ACHN (cell line): ENCODE results near the gene DCK.
A peak's percentile ranks its signal among the peaks of the same experiment; 100 is the strongest.
"Not testable (repeated sequence)": the region's sequence is repeated elsewhere in the genome, so short reads cannot be mapped to it uniquely, and the experiment has no call there.

Experiments
- DNase-seq: peaks from one replicate; pipeline ENCODE4 v3.0.0-alpha.2; 2015
- in situ Hi-C: cut with HindIII; loops from 2 replicates; pipeline ENCODE4 v1.10.0; 2017; ENCODE audit warnings: low sequenced_read_pairs, low pct_ligation_motif_present, low pct_unique_long_range_greater_than_20kb

Gene DCK

DNA sequence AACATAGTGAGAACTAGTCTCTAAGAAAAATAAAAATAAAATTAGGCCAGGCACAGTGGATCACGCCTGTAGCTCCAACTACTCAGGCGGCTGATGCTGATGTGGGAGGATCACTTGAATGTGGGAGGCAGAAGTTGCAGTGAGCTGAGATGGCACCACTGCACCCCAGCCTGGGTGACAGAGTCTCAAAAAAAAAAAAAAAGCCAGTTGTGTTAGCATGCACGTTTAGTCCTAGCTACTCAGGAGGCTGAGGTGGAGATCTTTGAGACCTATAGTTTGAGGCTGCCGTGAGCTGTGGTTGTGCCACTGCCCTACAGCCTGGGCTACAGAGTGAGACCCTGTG, 2.5 kb downstream of the DCK start:
- DNase-seq, result no peak
- in situ Hi-C loops, result no loop called here

GRCh38 chr4:70997036-70997435, 3.6 kb downstream of the DCK start:
- no peak for DNase-seq
- in situ Hi-C loops, result no loop called here

DNA sequence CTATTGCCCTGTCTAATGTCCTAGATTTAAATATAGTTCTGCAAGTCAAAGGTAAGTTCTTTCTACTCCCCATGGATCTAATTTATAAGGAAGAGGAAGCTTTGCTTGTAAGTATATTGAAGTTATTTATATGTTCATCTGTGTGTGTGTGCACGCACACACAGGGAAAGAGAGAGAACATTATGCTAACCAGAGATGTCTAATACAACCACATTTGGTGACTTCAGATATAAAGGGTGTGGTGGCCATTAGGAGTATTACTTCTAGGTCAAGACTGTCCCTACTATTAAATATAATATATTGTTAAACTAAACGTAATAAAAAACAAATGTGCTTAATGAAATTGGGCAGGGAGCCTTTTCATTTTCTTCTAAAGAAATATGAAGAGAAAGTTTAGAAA, 4.1 kb downstream of the DCK start:
- no peak for DNase-seq
- in situ Hi-C loops, result no loop called here

- in situ Hi-C loops, DNase-seq: not testable (repeated sequence)
Measured at GRCh38 chr4:70999639-71000038, 6.2 kb downstream of the DCK start.

GRCh38 chr4:71001363-71001762, 7.9 kb downstream of the DCK start:
- DNase-seq, in situ Hi-C loops: not testable (repeated sequence)

DNA sequence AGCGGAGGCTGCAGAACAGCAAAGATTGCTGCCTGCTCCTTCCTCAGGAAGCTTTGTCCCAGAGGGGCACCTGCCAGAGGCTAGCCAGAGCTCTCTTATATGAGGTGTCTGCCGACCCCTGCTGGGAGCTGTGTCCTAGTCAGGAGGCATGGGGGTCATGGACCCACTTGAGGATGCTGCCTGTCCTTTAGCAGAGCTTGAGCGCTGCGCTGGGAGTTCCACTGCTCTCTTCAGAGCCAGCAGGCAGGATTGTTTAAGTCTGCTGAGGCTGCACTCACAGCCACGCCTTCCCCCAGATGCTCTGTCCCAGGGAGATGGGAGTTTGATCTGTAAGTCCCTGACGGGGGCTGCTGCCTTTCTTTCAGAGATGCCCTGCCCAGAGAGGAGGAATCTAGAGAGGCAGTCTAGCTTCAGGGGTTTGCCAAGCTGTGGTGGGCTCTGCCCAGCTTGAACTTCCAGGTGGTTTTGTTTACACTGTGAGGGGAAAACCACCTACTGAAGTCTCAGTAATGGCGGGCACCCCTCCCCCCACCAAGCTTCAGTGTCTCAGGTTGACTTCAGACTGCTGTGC, 10.9 kb downstream of the DCK start:
- in situ Hi-C loops, result no loop called here
- no peak for DNase-seq

GRCh38 chr4:71005025-71005424, 11.6 kb downstream of the DCK start:
- DNase-seq, in situ Hi-C loops: not testable (repeated sequence)

DNA sequence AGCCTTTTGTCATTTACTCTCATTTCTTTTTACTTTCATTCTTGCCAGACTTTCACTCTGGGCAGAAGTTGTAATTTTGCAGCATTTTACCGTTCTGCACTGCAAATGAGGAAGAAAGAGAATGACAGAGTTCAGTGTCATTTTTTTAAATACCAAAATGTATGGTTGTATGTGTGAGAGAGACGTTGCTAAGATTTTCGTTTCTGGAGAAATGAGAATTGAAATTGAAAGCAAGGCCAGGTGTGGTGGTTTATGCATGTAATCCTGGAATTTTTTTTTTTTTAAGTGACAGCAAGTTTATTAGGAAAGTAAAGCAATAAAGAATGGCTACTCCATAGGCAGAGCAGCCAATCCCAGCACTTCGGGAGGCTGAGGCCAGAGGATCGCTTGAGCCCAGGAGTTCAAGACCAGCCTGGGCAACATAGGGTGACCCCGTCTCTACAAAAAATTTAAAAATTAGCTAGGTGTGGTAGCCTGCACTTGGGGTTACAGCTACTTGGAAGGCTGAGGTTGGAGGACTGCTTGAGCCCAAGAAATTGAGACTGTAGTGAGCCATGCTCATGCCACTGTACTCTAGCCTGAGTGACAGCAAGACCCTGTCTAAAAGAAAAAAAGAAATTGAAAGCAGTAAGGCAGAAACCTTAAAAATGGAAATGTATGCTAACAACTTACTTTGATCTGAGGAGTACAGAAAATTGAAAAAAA, 12.9 kb downstream of the DCK start:
- DNase-seq, result no peak
- in situ Hi-C loops, result no loop called here

- DNase-seq, result no peak
- in situ Hi-C loops, result no loop called here
Measured at GRCh38 chr4:71008196-71008595, 14.7 kb downstream of the DCK start.

- no peak for DNase-seq
- in situ Hi-C loops, result no loop called here
Measured at GRCh38 chr4:71009086-71009485, 15.6 kb downstream of the DCK start.

DNA sequence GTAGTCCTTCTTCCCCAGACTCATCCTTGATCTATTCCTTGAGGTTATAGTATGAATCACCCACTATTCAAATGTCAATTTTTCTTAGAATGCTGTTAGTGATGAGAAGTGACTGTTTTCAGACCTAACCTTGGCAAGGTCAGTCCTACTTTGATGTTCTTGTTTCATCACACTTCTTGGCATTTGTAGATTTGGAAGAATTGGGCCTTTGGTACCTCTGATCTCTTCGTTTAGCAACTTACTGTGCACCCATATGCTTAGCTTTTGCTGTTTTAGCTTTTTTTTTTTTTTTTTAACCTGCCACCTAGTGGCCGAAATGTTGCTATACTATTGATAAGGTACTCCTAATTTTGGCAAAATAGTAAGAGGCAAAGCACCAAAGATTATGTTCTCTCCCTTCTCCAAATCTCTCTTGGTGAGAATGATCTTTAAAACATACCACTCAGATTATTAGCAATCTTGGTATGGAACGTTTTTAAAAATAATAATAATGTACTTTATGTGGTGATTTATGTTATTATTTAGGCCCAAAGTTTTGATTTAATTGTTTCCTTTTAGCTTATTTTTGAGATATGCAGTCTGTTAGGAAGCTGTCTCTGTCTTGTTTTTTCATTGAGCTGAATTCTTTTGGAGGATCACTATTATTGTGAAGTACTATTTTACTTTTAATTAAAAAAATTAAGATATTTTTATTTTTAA, 16.6 kb downstream of the DCK start:
- in situ Hi-C loops, result no loop called here
- peak; percentile 35 for DNase-seq

DNA sequence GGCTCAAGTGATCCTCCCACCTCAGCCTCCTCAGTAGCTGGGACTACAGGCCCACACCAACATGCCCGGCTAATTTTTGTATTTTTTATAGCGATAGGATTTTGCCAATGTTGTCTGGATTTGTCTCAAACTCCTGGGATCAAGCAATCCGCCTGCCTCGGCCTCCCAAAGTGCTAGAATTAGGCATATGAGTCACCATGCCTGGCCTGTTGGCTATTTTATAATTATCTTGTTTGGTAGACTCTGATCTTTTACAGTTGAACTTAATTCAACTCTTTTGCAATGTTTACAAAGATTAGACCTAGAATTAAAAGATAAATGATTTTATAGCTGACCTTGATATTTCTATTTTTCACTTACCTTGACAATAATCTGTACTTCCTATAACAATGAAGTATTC, 18.0 kb downstream of the DCK start:
- no peak for DNase-seq
- in situ Hi-C loops, result no loop called here

DNA sequence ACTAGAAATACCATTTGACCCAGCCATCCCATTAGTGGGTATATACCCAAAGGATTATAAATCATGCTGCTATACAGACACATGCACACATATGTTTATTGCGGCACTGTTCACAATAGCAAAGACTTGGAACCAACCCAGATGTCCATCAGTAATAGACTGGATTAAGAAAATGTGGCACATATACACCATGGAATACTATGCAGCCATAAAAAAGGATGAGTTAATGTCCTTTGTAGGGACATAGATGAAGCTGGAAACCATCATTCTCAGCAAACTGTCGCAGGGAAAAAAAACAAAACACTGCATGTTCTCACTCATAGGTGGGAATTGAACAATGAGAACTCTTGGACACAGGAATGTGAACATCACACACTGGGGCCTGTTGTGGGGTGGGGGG, 23.9 kb downstream of the DCK start:
- in situ Hi-C loops, DNase-seq: not testable (repeated sequence)

DNA sequence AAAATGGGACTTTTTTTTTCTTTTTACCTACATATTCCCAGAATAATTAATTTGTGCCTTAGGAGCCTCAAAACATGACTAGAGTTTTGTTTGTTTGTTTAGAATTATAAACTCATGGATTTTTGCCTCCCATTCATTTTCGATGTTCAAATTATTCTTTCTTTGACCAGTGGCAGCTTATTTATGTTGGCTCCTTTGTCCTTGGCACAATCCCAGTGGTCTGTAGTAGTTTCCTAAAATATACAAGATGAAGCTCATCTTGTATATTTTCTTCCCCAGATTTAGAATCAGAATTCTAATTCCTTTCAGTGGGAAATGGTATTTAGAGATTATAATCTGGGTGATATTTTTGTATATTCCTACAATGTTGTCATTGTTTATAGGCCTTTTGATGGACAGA, 27.2 kb downstream of the DCK start:
- DNase-seq, result no peak
- in situ Hi-C loops, result no loop called here

DNA sequence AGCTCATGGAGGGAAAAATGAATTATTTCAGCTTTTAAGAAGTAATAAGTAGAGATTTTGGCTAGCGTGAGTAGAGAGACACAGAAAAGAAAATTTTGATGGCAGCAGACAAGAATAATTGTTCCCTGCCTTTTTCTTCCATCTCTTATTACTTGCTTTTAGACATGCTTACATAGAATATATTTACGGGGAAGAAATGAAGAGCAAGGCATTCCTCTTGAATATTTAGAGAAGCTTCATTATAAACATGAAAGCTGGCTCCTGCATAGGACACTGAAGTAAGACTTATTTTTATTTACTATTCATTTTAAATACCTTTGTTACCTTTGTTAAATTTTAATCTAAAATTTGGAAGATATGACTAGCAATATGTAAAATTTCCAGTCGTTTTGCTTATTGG, 32.2 kb downstream of the DCK start:
- DNase-seq, result no peak
- in situ Hi-C loops, result no loop called here

GRCh38 chr4:71026086-71026485, 32.6 kb downstream of the DCK start:
- in situ Hi-C loops, result no loop called here
- peak; percentile 83 for DNase-seq

DNA sequence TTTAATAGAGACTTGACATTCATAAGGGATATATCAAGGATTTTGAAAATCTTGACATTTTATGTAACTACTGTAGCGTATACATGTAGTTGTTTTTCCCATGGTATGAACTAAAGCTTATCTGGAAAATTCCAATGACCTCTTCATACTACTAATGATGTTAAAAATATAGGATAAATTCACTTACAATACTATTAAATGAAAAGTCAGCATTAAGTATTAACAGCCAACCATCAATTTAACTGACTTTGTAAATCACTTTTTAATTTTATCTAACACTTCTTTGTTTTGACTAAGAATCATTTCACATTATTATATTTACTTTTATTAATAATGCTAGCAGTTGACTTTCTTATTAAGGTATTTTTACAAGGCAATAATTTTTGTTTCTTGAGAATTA, 34.2 kb downstream of the DCK start:
- in situ Hi-C loops, result no loop called here
- DNase-seq, result no peak

DNA sequence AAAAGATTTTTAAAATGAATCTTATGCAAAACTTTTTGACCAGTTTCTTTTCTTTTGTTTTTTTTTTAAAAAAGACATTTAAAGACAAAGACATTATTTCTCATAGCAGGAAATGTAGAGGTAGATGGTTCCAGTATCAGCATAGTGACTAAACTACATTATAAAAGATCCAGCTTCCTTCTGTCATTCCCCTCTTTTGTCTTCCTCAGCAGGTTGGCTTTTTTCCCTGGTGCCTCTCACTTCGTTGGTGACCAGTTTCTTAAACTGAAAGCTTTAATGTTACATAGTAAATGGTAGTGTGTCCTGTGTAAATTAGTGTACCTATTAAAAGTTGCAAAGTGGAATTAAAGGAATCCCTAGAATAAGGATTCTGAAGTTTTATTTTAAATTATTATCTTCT, 36.1 kb downstream of the DCK start:
- in situ Hi-C loops, result no loop called here

DNA sequence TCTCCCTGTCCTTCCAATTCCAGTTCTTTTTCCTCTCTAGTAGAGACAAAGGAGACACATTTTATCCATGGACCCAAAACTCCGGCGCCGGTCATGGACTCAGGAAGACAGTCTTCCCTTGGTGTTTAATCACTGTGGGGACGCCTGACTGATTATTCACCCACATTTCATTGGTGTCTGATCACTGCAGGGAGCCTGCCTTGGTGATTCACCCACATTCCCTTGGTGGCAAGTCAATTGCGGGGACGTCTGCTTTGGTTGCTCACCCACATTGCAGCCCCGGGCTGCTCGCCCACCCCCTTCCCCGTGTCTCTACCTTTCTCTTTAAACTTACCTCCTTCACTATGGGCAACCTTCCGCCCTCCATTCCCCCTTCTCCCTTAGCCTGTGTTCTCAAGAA, 38.7 kb downstream of the DCK start:
- in situ Hi-C loops, result not testable (repeated sequence)

More for the DNA sequence above, 36.1 kb downstream of the DCK start:
- no peak for DNase-seq

GRCh38 chr4:71045256-71045655, 51.8 kb downstream of the DCK start:
- in situ Hi-C loops, result no loop called here
- DNase-seq, result no peak

More for the DNA sequence above, 38.7 kb downstream of the DCK start:
- peak; percentile 82 for DNase-seq
